HG03045 (cell line): ENCODE results near the gene ARHGDIB.
A peak's percentile ranks its signal among the peaks of the same experiment; 100 is the strongest.

Source experiments
- ATAC-seq: cut with Tn5 transposase; IDR thresholded peaks from one replicate; pipeline ENCODE4 v1.9.1; 2021; ENCODE audit warnings: mild to moderate bottlenecking, moderate library complexity; ENCODE audit not compliant: unreplicated experiment

The ARHGDIB gene

DNA sequence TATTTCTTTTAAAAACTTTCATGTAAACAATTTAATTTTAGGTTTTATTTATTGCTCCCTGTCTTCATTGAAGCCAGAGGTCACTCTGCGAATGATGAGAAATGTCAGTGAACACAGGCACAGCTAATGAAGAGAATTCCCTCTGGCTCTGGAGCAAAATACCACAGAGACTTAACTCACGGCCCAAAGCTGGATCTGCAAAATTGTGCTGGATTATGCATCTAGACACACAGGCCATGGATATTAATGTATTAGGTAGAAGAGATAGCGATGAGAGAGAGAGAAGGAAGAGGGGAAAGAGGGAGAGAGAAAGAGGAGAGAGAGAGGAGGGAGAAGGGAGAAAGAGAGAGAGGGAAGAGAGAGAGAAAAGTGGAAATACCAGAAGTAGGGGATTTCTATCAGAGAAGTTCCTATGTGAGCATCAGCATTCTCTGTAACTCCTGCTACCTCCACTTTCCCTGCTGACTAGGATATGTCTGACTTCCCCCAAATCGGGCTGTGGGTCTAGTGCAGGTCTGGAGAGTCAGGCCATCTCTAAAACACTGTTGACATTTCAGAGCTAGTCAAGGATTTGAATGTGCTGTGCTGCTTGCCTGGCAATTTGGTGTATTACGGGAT, 3.7 kb downstream of the ARHGDIB start:
- no peak for ATAC-seq

DNA sequence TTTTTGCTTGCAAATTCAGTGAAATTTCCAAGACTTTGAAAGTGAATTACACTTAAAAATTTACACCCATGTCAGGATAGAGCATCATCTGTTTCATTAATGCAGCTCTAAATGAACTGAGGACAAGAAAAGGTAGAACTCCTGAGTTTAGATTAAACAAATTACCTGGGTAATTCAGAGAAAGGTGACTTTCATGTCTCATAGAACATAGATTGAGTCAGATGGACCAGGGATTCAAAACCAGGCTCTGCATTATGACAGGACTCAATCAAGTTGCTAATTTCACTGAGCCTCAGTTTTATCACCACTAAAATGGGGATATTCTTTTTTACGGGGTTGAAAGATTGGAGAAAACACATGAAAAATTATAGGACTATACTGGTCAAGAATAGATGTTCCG, 4.5 kb downstream of the ARHGDIB start:
- no peak for ATAC-seq

DNA sequence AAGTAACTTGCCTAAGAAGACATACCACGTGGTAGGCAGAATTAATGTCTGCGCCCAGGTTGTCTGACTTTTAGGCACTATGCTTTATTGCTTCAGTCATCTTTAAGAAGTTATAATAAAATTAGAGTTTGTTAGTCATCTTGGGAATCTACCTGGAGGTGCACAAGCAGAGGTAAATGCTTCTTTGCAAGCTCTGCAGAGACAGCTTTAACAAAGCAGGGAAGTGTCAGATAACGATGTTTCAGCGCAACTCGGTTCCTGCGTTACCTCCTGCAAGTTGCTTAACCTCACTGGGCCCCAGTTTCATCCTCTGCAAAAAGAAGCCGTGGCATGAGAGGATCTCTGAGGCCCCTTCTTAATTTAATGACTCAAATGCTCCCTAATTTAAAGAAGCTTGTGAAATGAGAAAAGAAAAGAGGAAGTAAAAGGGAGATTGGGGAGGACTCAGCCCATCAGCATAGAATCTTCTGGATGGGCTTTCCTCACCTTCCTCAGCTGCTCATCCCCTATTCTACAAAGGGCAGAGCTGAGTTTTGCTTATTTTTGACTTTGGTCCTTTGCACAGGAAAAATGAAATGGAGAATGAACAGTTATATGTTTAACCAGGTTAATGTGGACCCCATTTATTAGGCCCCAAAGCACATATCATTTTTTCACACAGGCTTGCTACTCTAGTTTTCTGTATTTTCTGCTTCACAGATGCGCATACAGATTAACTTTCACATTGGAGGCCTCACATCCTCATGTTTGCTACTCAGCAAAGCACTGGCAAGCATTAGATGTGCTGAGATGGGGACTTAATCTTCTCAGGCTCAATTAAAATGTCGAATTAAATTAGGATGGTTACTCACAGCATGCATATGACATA, 5.1 kb downstream of the ARHGDIB start:
- no peak for ATAC-seq

DNA sequence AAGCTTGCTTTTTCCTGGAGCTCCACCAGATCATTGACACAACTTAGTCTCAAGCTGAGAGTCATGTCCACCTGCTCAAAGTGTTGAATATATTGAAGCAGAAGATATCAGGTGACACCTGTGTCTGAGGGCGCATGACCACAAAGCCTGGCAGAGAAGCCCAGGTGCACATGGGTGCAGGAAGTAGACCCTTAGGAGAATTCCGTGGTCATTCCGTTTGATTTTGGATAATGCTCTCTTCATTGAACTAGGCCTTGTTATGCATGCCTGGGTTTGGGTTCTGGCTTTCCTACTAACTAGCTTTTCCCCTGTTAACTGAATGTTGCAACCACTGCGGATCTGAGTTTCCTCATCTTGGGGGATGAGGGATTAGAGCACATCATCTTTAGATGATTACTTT, 7.1 kb downstream of the ARHGDIB start:
- no peak for ATAC-seq

DNA sequence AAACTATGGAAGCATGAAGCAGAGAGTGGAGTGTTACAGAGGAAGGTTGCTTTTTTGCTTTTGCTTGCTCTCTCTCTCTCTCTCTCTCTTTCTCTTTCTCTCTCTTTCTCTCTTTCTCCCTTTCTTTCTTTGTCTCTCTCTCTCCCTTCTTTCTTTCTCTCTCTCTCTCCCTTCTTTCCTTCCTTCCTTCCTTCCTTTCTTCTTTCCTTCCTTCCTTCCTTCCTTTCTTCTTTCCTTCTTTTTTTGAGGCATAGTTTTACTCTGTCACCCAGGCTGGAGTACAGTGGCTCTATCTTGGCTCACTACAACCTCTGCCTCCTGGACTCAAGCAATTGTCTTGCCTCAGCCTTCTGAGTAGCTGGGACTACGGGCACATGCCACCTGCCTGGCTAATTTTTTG, 7.6 kb downstream of the ARHGDIB start:
- ATAC-seq, result no peak

DNA sequence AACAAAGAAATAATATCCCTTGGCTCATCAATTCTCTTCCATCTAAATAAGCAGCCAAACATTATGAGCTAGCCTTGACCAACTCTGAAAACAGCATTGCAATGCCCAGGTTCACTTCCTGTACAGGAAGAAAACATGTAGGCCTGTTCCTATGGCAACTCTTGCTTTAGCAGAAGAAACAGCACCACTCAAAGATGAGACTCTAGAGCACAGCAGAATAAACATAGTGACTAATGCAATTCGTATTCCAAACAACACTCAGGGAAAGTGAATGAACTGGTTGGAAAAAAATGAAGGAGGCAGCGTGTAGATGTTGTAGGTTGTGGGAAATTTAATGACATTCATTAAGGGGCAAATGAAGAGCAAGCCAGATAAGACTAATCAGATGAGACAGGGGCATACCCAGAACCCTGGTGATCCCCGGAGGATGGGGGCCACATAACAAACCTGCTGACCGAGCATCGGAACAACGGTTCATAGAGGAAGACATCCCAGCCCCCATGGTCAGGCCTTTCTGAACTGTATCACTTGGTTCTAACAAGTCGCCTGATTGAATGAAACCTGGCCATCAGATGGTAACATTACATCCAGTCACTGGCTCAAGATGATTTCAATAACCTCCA, 9.0 kb downstream of the ARHGDIB start:
- ATAC-seq, result peak; percentile 58

DNA sequence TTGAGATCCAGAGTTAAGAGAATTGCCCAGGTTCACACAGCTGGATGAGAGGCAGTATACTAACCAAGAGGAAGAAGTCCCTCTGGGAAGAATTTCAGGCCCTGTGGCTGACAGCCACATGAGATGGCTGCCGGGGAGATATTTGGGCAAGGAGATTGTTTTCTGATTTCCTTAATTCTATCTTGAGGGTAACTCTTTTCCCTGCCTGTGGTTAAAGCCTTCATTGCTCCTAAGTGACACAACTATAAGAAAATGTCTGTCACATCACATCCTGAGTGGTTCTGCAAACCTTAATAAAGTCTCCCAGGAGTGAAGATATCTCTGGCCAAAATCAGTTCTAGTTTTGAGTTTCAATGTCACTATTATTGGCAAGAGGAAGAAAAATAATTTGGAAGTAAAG, 9.6 kb downstream of the ARHGDIB start:
- no peak for ATAC-seq

DNA sequence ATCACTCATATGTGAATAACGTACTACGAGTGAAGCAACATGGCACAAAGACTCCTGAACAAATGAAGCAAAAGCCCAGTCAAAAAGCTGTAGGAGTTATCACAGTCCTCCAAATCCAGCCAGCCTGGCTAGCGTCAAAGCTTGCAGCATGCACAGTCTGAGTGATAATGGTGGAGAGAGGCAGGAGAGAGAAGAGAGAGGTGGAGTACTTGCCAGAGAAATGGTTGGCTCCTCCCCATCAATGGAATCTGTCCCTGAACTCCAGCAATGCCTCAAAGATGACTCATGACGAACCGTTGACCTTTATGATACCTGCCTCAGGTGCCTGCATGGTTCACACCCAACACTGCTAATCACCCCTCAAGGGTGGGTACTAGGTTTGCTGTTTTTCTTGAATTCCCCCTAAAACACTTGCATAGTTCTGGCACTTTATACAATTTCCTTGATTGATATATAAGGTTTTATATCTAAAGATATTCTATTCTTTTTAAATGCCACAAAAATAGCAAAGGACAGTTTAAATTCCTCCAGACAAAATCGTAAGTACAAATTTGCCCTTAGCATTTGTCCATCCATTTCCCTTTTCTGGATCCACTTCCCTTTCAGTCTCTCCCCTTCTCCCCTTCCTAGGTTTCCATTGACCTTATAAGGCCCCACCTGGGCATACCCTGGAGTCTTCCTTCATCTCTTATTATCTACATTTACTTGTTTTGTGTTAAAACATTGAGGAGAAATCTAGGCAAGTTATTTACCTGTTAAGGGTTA, 10.2 kb downstream of the ARHGDIB start:
- ATAC-seq, result no peak

DNA sequence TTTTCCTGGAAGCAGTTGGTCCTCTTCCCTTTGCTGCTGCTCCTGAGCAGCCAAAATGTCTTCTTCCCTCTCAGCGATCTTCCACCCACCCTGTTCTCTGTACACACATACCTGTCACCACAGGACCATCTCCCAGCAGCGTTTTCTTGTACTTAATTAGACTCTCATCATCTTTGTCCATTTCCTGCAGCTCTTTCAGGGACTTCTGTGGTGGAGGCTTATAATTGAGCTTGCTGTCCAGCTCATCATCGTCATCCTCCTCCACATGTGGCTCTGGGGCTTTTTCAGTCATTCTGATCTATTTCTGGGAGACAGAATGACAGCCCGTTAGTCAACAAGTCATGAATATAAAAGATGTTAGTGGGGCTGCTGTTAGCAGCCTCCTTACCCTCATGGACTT, 11.0 kb downstream of the ARHGDIB start:
- ATAC-seq, result no peak

DNA sequence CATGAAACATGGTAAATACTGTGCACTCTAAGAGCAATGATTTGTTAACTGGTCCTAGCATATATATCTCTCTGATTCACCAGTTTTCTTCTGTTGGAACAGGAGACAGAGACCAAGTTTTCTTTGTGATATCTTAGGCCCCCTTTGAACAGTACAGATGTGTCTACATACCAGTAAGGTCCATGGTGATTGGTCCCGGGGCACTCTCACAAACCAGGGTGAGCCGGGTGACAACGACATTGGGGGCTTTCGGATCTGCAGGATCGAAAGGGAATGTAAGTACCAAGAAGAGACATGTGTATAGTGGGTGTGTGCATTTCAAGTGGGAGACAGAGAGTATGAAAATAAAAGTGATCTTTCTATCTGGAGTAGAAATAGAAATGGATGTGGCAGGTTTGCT, 11.8 kb downstream of the ARHGDIB start:
- ATAC-seq, result no peak

DNA sequence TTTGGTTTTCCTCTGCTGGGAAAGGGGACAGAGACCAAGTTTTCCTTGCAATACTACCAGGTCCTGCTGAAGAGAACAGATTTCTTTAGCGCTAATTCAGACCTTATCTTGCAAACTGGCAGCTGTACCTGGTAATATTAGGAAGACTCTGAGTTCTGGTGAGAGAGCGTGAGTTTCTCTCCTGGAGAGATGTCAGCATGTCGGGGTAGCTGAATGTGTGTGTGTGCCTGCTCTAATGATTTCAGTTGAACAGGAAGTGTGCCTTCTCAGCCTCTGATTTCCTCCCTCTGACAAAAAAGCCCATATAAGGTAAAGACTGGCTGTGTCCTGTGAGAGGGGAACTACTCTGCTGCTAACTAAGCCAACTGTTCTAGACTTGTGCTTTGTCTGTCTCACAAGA, 12.7 kb downstream of the ARHGDIB start:
- peak; percentile 93 for ATAC-seq

DNA sequence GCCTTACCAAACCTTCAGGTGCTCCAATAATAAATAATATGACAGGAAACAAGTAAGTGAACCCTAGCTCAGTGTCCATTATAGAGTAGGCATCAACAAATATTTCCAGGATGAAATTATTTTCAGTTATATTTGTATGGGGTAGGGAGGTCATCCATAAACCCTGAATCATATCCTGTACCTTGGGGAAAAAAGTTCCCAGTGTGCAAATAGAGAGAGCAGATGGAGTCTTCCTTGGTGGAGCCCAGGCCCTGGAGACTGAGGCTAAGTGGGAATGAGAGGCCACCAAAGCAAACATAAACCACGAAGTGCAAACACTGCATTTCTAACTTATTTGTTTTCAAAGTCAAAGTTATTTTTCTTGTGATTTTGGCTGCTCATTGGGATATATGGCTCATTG, 14.5 kb downstream of the ARHGDIB start:
- no peak for ATAC-seq

DNA sequence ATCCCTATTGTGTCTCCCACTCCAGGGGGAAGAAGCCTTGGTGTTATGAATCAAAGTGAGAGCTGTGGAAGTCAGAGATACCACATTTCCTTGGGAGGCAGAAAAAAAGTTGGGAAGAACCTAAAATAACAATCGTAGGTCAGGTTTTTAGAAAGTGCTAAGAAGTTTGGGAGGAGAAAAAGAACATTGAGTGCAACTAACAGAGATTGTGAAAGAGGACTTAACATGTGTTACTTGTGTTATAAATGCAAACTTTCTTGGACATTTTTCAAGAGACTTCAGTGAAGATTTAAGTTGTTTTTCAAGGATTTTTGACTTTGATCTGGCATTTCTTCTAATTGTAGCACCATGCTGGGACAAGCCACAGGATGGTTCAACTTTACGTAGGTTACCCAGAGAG, 15.2 kb downstream of the ARHGDIB start:
- no peak for ATAC-seq

DNA sequence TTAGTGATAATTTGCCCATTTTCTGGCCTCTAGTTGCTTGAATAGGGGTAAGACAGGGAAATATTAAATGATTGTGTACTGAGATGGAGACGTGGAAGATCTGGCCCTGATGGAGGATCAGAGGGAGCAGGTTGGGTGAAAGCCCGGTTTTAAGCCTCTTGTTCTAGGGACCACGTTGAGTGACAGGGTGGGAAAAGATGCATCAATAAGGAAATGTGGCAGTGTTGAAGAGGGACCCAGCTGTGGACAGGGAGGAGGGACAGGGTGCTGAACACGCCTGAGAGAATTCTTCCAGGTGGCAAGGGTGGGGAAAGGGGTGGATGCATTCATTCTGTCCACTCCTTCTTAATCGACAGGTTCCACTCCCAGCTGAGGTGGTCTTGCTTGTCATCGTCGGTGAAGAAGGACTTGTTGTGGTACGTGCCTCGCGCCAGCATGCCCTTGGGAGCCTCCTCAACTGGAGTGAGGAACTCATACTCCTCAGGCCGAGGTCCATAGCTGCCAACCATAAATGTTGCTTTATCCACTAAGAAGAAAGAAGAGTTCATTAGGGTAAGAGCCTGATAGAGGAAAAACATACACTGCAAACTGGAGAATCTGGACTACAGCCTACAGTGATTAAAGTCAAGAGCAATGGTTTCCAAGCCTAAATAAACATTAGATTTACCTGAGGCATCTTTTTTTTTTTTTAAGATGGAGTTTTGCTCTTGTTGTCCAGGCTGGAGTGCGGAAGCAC, 19.0 kb downstream of the ARHGDIB start:
- no peak for ATAC-seq

DNA sequence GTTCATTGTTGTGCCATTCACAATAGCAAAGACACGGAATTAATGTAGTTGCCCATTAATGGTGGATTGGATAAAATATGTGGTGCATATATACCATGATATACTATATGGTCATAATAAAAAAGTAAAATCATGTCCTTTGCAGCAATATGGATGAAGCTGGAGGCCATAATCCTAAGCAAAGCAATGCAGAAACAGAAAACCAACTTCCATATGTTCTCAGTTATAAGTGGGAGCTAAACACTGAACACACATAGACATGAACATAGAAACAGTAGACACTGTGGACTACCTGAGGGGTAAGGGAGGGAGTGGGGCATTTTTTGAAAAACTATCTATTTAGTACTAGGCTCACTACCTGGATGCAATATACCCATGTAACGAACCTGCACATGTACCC, 20.0 kb downstream of the ARHGDIB start:
- ATAC-seq, result no peak

DNA sequence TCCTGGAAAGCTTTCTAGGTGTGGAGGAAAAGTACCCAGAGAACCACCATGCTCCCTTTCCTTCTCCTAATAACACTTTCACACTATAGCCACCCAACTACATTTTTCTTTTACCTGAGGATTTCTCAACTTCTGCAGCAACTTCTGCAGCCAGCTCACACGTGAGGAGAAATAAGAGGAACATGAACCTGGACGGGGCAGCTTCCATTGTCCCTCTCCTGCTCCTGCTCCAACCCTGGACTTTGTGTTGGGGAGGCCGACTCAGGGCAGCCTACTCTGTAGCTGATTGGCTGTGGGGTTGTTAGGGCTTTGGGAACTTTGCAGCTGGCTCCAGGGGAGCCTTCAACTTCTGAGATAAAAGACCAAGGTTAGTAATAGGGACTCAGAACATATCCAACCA, 23.1 kb downstream of the ARHGDIB start, which contains the start of gene ERP27:
Gene ERP27 (minus strand): TSS at position 237 of the 400 bp plus-strand sequence. CDS start 29 bp downstream, at position 208.
- no peak for ATAC-seq

DNA sequence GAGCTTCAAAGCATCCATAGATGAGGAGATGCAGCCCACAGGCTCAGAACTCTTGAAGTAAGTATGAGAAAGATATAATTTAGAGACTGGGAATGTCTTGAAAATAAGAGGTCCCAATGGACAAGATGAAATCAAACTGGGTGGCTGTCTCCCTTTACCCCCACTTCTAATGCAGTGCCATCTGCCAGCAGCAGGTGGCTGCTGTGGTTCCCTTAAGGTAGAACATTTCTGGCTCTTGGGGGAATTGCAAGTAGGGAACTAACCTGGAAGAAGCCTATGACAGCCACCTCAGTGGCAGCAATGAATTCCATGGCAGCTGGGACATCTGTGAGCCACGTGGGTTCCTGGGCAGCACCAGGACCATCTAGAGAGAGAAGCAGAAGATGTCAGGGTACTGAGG, 23.7 kb downstream of the ARHGDIB start:
- no peak for ATAC-seq

DNA sequence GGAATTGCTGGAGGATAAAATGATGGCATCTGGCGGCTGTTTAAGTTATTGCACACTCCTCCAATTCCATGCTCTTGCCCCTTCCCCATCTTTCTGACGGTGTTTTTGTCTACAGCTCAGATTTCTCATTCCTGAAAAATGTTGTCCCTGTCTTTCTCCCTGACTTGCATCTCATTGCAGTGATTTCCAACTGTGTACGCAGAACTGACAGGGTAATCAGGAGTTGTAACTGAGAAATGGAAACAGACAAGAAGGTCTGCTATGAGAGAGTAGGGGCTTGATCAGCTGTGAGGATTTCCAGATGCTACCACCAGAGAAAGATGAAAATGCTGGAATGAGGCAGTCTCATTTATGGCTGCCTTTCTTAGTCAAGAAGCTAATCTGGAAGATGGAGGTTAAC, 24.4 kb downstream of the ARHGDIB start:
- ATAC-seq, result no peak

DNA sequence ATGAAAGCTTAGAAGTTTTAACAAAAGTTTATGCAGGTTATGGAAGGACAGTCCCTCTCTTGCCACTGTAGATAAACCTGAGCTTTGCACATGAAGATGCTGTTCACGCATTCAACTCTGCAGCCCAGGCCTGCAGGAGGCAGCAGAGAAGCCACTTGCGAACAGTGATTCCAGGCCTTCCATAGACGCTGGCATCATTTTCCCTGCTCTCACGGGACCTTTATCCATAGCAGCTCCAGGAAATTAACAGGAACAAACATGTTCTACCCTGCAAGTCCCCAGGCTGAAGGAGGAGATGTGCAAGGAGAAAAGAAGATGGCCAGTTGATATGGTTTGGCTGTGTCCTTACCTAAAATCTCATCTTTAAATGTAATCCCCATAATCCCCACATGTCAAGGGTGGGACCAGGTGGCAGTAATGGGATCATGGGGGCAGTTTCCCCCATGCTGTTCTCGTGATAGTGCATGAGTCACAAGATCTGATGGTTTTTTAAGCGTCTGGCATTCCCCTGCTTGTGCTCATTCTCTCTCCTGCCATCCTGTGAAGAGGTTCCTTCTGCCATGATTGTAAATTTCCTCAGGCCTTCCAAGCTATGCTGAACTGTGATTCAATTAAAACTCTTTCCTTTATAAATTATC, 25.1 kb downstream of the ARHGDIB start:
- no peak for ATAC-seq

DNA sequence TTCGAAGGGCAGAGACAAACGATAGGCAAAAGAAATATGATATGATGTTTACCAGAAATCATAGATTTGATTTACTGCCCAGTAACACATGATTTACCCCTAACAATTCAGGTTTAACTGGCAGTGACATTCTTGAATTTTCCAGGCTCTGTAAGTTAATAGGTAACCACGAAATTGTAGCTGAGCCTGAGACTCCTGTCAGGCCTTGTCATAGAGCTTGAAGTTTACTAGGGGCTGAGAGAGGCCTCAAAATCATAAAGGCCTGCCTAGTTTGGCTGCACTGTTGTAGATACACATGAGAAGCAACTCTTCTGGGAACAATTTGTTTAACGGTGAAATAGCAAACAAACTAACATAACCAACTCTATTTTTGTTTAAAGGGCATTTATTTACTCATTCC, 26.4 kb downstream of the ARHGDIB start:
- ATAC-seq, result no peak
